H1 (cell line): ENCODE measurements around the gene OR2L3.

Experiments
- CEBPB ChIP-seq: IDR thresholded peaks from 2 replicates; pipeline ENCODE4 v1.6.1; 2012; ENCODE audit warnings: low read depth, low read length
- EP300 ChIP-seq, 2 experiments: IDR thresholded peaks; 1 replicate in 1 of 2; 2 replicates in 1 of 2; pipeline ENCODE4 v1.6.1; 2011 to 2012; ENCODE audit warnings: low read depth in 2 of 2, low read length in 2 of 2, mild to moderate bottlenecking in 2 of 2, borderline replicate concordance in 1 of 2, inconsistent platforms in 1 of 2, moderate library complexity in 1 of 2
- EZH2 ChIP-seq: fragments of 200-600 bp; sonication (generic); IDR thresholded peaks from 2 replicates; pipeline ENCODE4 v1.7.1; 2012; ENCODE audit warnings: low read depth, mild to moderate bottlenecking, moderate library complexity, low read length, inconsistent platforms; ENCODE audit not compliant: severe bottlenecking
- JUN ChIP-seq: IDR thresholded peaks from 2 replicates; pipeline ENCODE4 v1.6.1; 2011; ENCODE audit warnings: low read depth, mild to moderate bottlenecking, improper control_type of control experiment, low read length
- POLR2A ChIP-seq, 2 experiments: IDR thresholded peaks; 1 replicate in 1 of 2; 2 replicates in 1 of 2; pipeline ENCODE4 v1.6.1; 2011; ENCODE audit warnings: low read depth in 2 of 2, low read length in 2 of 2, mild to moderate bottlenecking in 2 of 2; ENCODE audit errors: control extremely low read depth in 1 of 2
- TAF1 ChIP-seq: IDR thresholded peaks from 2 replicates; pipeline ENCODE4 v1.6.1; 2011; ENCODE audit warnings: mild to moderate bottlenecking, low read depth, low read length
- TF ChIP-seq, protein P1 (sequence below): IDR thresholded peaks from 2 replicates; pipeline ENCODE4 v1.6.1; 2011; ENCODE audit warnings: low read length, improper control_type of control experiment
- TF ChIP-seq, protein P2 (sequence below), 3 experiments: IDR thresholded peaks; 1 replicate in 2 of 3; 2 replicates in 1 of 3; pipeline versions ENCODE4 v1.5.1 to v1.6.1; 2011; ENCODE audit warnings: low read length in 3 of 3, mild to moderate bottlenecking in 3 of 3, inconsistent platforms in 2 of 3, low read depth in 1 of 3, moderate library complexity in 1 of 3; ENCODE audit not compliant: insufficient read depth in 1 of 3; ENCODE audit errors: control extremely low read depth in 1 of 3

DNA sequence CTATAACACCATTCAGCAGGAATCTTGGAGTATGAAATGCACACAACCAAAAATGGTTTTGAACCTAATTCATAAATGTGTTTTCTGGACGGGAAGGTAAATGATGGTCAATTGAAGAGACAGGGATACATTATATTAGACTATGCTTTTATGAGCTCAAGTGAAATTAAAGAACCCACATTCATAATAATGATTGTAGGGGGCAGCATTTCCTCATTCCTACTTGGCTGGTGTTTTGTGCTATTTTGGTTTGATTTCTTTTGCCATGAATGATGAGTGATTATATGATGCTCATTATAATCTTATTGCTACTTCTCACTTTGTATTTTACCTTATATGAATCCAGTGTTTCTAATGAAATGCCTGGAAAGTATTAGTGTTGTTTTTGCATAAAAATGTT, 372 bp downstream of the OR2L3 start:
- TF ChIP-seq JUN (no peak), POLR2A (IDR thresholded peaks at IDR 0.05; ENCODE audit: control extremely low read depth in 1 of 2, low read depth in 2 of 2, low read length in 2 of 2) (no peak), CEBPB (no peak), EP300 (IDR thresholded peaks at IDR 0.05; ENCODE audit: borderline replicate concordance in 1 of 2, low read depth in 2 of 2, low read length in 2 of 2) (no peak), TAF1 (no peak), EZH2 (no peak)
- TF ChIP-seq, protein P1, sequence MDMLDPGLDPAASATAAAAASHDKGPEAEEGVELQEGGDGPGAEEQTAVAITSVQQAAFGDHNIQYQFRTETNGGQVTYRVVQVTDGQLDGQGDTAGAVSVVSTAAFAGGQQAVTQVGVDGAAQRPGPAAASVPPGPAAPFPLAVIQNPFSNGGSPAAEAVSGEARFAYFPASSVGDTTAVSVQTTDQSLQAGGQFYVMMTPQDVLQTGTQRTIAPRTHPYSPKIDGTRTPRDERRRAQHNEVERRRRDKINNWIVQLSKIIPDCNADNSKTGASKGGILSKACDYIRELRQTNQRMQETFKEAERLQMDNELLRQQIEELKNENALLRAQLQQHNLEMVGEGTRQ: no peak
- TF ChIP-seq, protein P2, sequence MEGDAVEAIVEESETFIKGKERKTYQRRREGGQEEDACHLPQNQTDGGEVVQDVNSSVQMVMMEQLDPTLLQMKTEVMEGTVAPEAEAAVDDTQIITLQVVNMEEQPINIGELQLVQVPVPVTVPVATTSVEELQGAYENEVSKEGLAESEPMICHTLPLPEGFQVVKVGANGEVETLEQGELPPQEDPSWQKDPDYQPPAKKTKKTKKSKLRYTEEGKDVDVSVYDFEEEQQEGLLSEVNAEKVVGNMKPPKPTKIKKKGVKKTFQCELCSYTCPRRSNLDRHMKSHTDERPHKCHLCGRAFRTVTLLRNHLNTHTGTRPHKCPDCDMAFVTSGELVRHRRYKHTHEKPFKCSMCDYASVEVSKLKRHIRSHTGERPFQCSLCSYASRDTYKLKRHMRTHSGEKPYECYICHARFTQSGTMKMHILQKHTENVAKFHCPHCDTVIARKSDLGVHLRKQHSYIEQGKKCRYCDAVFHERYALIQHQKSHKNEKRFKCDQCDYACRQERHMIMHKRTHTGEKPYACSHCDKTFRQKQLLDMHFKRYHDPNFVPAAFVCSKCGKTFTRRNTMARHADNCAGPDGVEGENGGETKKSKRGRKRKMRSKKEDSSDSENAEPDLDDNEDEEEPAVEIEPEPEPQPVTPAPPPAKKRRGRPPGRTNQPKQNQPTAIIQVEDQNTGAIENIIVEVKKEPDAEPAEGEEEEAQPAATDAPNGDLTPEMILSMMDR (IDR thresholded peaks at IDR 0.05; ENCODE audit: control extremely low read depth in 1 of 3, insufficient read depth in 1 of 3, low read depth in 1 of 3, low read length in 3 of 3): no peak
